ENCODE results near the gene ARHGEF4.

The ARHGEF4 gene

GRCh38 chr2:130908832-130909231 lies 72.1 kb downstream of the ARHGEF4 start:
- TF ChIP-seq CTCF (conservative IDR thresholded peaks at IDR 0.05; ENCODE audit: control insufficient read depth, insufficient read depth, low read depth, low read length): no peak
- DNase-seq (ENCODE audit: low read depth): no peak
- no peak overlapping the region for H3K4me3 ChIP-seq (ENCODE audit: control insufficient read depth, low read depth, low read length)

GRCh38 chr2:130910931-130911330 lies 74.2 kb downstream of the ARHGEF4 start:
- TF ChIP-seq CTCF (conservative IDR thresholded peaks at IDR 0.05; ENCODE audit: control insufficient read depth, insufficient read depth, low read depth, low read length): no peak
- no peak overlapping the region for H3K4me3 ChIP-seq (ENCODE audit: control insufficient read depth, low read depth, low read length)
- DNase-seq (ENCODE audit: low read depth): no peak

- H3K4me3 ChIP-seq (ENCODE audit: control insufficient read depth, low read depth, low read length): no peak overlapping the region
- no peak for DNase-seq (ENCODE audit: low read depth)
- TF ChIP-seq CTCF (conservative IDR thresholded peaks at IDR 0.05; ENCODE audit: control insufficient read depth, insufficient read depth, low read depth, low read length): no peak
Measured at GRCh38 chr2:130911482-130911881, 74.8 kb downstream of the ARHGEF4 start.

GRCh38 chr2:130911996-130912395 lies 75.3 kb downstream of the ARHGEF4 start:
- no peak overlapping the region for H3K4me3 ChIP-seq (ENCODE audit: control insufficient read depth, low read depth, low read length)
- no peak for TF ChIP-seq CTCF (conservative IDR thresholded peaks at IDR 0.05; ENCODE audit: control insufficient read depth, insufficient read depth, low read depth, low read length)
- DNase-seq (ENCODE audit: low read depth): no peak

GRCh38 chr2:130912471-130912870 lies 75.8 kb downstream of the ARHGEF4 start:
- no peak for DNase-seq (ENCODE audit: low read depth)
- no peak overlapping the region for H3K4me3 ChIP-seq (ENCODE audit: control insufficient read depth, low read depth, low read length)
- no peak for TF ChIP-seq CTCF (conservative IDR thresholded peaks at IDR 0.05; ENCODE audit: control insufficient read depth, insufficient read depth, low read depth, low read length)

- no peak overlapping the region for H3K4me3 ChIP-seq (ENCODE audit: control insufficient read depth, low read depth, low read length)
- DNase-seq (ENCODE audit: low read depth): no peak
- no peak for TF ChIP-seq CTCF (conservative IDR thresholded peaks at IDR 0.05; ENCODE audit: control insufficient read depth, insufficient read depth, low read depth, low read length)
Measured at GRCh38 chr2:130913891-130914290, 77.2 kb downstream of the ARHGEF4 start.

GRCh38 chr2:130915149-130915548 lies 78.4 kb downstream of the ARHGEF4 start:
- H3K4me3 ChIP-seq (ENCODE audit: control insufficient read depth, low read depth, low read length): no peak overlapping the region
- no peak for DNase-seq (ENCODE audit: low read depth)
- no peak for TF ChIP-seq CTCF (conservative IDR thresholded peaks at IDR 0.05; ENCODE audit: control insufficient read depth, insufficient read depth, low read depth, low read length)

All from fibroblast of mammary gland (primary cell).